Stimulated activated CD4-positive, alpha-beta T cell treated with anti-CD3 and anti-CD28 coated beads, Interleukin-4, amount 100 ng/mL, for 48 hours (primary cell): ENCODE results near the gene MTSS2.

ENCODE experiments used
- DNase-seq, 2 donors: peaks; one replicate each; pipeline ENCODE4 v3.0.0-alpha.2; 2020; ENCODE audit warnings: low read depth in 2 of 2

MTSS2 gene

GRCh38 chr16:70714581-70715054 is 28.8 kb upstream of the MTSS2 start:
- DNase-seq, result no peak

- no peak for DNase-seq
Observed at GRCh38 chr16:70713824-70714223, 28.0 kb upstream of the MTSS2 start.

GRCh38 chr16:70713342-70713741 is 27.5 kb upstream of the MTSS2 start:
- DNase-seq, result no peak

- DNase-seq, result no peak
Observed at GRCh38 chr16:70712942-70713341, 27.1 kb upstream of the MTSS2 start.

- DNase-seq, result no peak
Observed at GRCh38 chr16:70712359-70712758, 26.5 kb upstream of the MTSS2 start.

GRCh38 chr16:70711211-70712031 is 25.6 kb upstream of the MTSS2 start:
- no peak for DNase-seq

GRCh38 chr16:70710422-70711210 is 24.8 kb upstream of the MTSS2 start:
- DNase-seq, result no peak

GRCh38 chr16:70709942-70710341 is 24.1 kb upstream of the MTSS2 start:
- DNase-seq, result no peak

GRCh38 chr16:70709457-70709856 is 23.6 kb upstream of the MTSS2 start:
- no peak for DNase-seq

- DNase-seq, result no peak
Observed at GRCh38 chr16:70708366-70709246, 22.8 kb upstream of the MTSS2 start.

GRCh38 chr16:70706948-70707465 is 21.2 kb upstream of the MTSS2 start:
- DNase-seq, result no peak

GRCh38 chr16:70705056-70705455 is 19.2 kb upstream of the MTSS2 start:
- DNase-seq, result no peak

- no peak for DNase-seq
Observed at GRCh38 chr16:70704586-70704985, 18.7 kb upstream of the MTSS2 start.

GRCh38 chr16:70703835-70704381 is 18.1 kb upstream of the MTSS2 start:
- DNase-seq, result no peak

- DNase-seq, result no peak
Observed at GRCh38 chr16:70703041-70703834, 17.4 kb upstream of the MTSS2 start.

- no peak for DNase-seq
Observed at GRCh38 chr16:70702624-70703023, 16.8 kb upstream of the MTSS2 start.

GRCh38 chr16:70701998-70702397 is 16.1 kb upstream of the MTSS2 start:
- DNase-seq, result no peak

- no peak for DNase-seq
Observed at GRCh38 chr16:70701596-70701995, 15.7 kb upstream of the MTSS2 start.

GRCh38 chr16:70701036-70701435 is 15.2 kb upstream of the MTSS2 start:
- DNase-seq, result no peak
